Caco-2 (cell line): ENCODE results near the gene MCC. TPM values are rescaled to one million over a fixed set of nuclear protein-coding genes. Genes with fewer than 3 reads are reported as not detected.

ENCODE experiments used
- BruUV-seq: library from RNA; stranded (reverse); fragments of 400-500 nt; replicated peaks from 2 replicates; lab custom pipeline; 2021; lab: Mats Ljungman, UMichigan
- CTCF ChIA-PET: fragments of 300-600 bp; sonication (Branson Sonifier 250); formaldehyde crosslinking; loops from one replicate; lab custom pipeline; 2022; ENCODE audit warnings: antibody characterized with exemption; lab: Charles Lee
- POLR2A ChIA-PET: fragments of 300-600 bp; sonication (Branson Sonifier 250); formaldehyde crosslinking; loops from one replicate; lab custom pipeline; 2022; ENCODE audit warnings: antibody characterized with exemption; lab: Charles Lee
- DNase-seq, 2 experiments: peaks; one replicate each; pipeline versions ENCODE4 v3.0.0 to v3.0.0-alpha.2; 2020 to 2022
- H3K27me3 ChIP-seq: replicated peaks from 2 replicates; pipeline ENCODE4 v1.6.0; 2011; ENCODE audit warnings: low read length; ENCODE audit not compliant: control insufficient read depth, insufficient read depth
- H3K36me3 ChIP-seq: 2 replicates; pipeline ENCODE4 v1.5.1; 2011; ENCODE audit warnings: low read length; ENCODE audit not compliant: control insufficient read depth, insufficient read depth
- H3K4me1 ChIP-seq: fragments of 250-450 bp; sonication (Bioruptor Pico); 2 replicates; pipeline ENCODE4 v1.5.1; 2020; ENCODE audit warnings: mild to moderate bottlenecking
- H3K4me3 ChIP-seq: 2 replicates; pipeline ENCODE4 v1.5.1; 2011; ENCODE audit warnings: low read depth, mild to moderate bottlenecking, control low read depth, low read length
- H3K9me3 ChIP-seq: fragments of 250-450 bp; sonication (Bioruptor Pico); 2 replicates; pipeline ENCODE4 v1.5.1; 2020; ENCODE audit warnings: mild to moderate bottlenecking, moderate library complexity
- H3K27ac Mint-ChIP-seq: one replicate; pipeline ENCODE4 v1.8.0; 2022; ENCODE audit warnings: mixed read lengths; ENCODE audit not compliant: unreplicated experiment
- H3K27me3 Mint-ChIP-seq: one replicate; pipeline ENCODE4 v1.8.0; 2022; ENCODE audit warnings: mixed read lengths; ENCODE audit not compliant: insufficient read depth, unreplicated experiment
- H3K36me3 Mint-ChIP-seq: one replicate; pipeline ENCODE4 v1.8.0; 2022; ENCODE audit warnings: mild to moderate bottlenecking, mixed read lengths; ENCODE audit not compliant: insufficient read depth, unreplicated experiment
- H3K4me1 Mint-ChIP-seq: one replicate; pipeline ENCODE4 v1.8.0; 2022; ENCODE audit warnings: low read depth, mixed read lengths; ENCODE audit not compliant: unreplicated experiment
- H3K4me3 Mint-ChIP-seq: one replicate; pipeline ENCODE4 v1.8.0; 2022; ENCODE audit warnings: mild to moderate bottlenecking, moderate library complexity, mixed read lengths; ENCODE audit not compliant: unreplicated experiment
- H3K9me3 Mint-ChIP-seq: one replicate; pipeline ENCODE4 v1.8.0; 2022; ENCODE audit warnings: mixed read lengths; ENCODE audit not compliant: unreplicated experiment
- intact Hi-C: fragments of 100-400 bp; cut with micrococcal nuclease; formaldehyde crosslinking; loops from one replicate; pipeline ENCODE4 v1.10.0; 2022; ENCODE audit not compliant: unreplicated experiment
- total RNA-seq: library from RNA; stranded (reverse); gene quantifications from 2 replicates; pipeline ENCODE4 v1.2.3, GENCODE V29; 2022
- TF ChIP-seq, protein P1 (sequence below), 2 experiments: fragments of 200-600 bp in 1 of 2; IDR thresholded peaks; 1 replicate in 1 of 2; 2 replicates in 1 of 2; pipeline versions ENCODE4 v1.5.1 to v1.8.0; 2011 to 2022; ENCODE audit warnings: antibody characterized with exemption in 1 of 2, control low read depth in 1 of 2, inconsistent platforms in 1 of 2, low read depth in 1 of 2, low read length in 1 of 2, mild to moderate bottlenecking in 1 of 2, moderate library complexity in 1 of 2; ENCODE audit not compliant: insufficient read depth in 1 of 2, severe bottlenecking in 1 of 2, unreplicated experiment in 1 of 2

Gene MCC
- total RNA-seq, 1 experiment from 2014 or later = 0.09 TPM

DNA sequence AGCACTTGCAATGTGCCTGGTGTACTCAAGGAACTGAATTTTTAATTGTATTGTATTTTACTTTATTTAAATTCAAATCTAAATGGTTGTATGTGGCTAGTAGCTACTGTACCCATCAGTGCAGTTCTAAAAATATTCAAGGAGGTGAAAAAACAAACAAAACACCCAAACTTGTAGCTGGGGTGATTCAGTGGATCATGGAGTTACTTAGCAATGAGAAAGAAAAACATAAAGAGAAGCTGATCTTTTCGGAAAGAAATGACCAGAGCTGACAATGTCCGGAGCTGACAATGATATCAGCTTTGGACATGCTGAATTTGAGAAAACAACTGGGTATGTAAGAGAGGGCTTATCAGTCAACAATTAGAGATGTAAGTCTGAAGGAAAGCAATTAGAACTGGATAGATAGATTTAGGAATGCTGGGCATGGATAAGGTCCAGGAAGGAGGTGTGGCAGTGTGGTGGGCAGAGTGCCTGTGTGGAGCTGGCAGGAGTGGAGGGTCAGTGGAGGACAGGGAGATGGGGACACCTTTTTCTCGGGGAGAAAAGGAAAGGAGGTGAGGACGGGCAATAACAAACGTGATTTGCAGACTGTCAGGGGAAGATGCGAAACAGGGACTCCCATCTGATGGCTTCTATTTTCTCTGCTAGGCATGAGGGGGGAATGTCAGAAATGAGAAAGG lies 398.5 kb downstream of the MCC start:
- H3K27ac Mint-ChIP-seq = no peak overlapping the region
- H3K4me3 ChIP-seq = no peak overlapping the region
- no peaks in the 10 kb centered on the region for H3K36me3 ChIP-seq
- no peaks in the 10 kb centered on the region for H3K9me3 ChIP-seq
- DNase-seq = no peak
- no TSS peak for BruUV-seq
- H3K27me3 Mint-ChIP-seq = peaks cover 25% of the 10 kb centered on the region
- H3K4me1 Mint-ChIP-seq = no peaks in the 10 kb centered on the region
- H3K4me1 ChIP-seq = no peaks in the 10 kb centered on the region
- intact Hi-C loops = loop anchor here (10.0 kb wide), 1 partner anchor 245 kb away; no protein-coding TSS in a partner anchor
- H3K27me3 ChIP-seq = no peaks in the 10 kb centered on the region; the same call in 1 of the 2 replicates
- TF ChIP-seq, protein P1, sequence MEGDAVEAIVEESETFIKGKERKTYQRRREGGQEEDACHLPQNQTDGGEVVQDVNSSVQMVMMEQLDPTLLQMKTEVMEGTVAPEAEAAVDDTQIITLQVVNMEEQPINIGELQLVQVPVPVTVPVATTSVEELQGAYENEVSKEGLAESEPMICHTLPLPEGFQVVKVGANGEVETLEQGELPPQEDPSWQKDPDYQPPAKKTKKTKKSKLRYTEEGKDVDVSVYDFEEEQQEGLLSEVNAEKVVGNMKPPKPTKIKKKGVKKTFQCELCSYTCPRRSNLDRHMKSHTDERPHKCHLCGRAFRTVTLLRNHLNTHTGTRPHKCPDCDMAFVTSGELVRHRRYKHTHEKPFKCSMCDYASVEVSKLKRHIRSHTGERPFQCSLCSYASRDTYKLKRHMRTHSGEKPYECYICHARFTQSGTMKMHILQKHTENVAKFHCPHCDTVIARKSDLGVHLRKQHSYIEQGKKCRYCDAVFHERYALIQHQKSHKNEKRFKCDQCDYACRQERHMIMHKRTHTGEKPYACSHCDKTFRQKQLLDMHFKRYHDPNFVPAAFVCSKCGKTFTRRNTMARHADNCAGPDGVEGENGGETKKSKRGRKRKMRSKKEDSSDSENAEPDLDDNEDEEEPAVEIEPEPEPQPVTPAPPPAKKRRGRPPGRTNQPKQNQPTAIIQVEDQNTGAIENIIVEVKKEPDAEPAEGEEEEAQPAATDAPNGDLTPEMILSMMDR (IDR thresholded peaks at IDR 0.05; ENCODE audit: insufficient read depth in 1 of 2, low read depth in 1 of 2, low read length in 1 of 2, severe bottlenecking in 1 of 2, unreplicated experiment in 1 of 2) = no peak
- no peak overlapping the region for H3K4me3 Mint-ChIP-seq
- ChIA-PET CTCF (interaction anchor here (0.6 kb wide), 1 partner anchor 18 kb away, joined by 6 read pairs; no protein-coding TSS in a partner anchor), POLR2A (interaction anchor here (0.6 kb wide), 1 partner anchor 94 kb away, joined by 3 read pairs; no protein-coding TSS in a partner anchor)
- no peaks in the 10 kb centered on the region for H3K9me3 Mint-ChIP-seq
- no peaks in the 10 kb centered on the region for H3K36me3 Mint-ChIP-seq

DNA sequence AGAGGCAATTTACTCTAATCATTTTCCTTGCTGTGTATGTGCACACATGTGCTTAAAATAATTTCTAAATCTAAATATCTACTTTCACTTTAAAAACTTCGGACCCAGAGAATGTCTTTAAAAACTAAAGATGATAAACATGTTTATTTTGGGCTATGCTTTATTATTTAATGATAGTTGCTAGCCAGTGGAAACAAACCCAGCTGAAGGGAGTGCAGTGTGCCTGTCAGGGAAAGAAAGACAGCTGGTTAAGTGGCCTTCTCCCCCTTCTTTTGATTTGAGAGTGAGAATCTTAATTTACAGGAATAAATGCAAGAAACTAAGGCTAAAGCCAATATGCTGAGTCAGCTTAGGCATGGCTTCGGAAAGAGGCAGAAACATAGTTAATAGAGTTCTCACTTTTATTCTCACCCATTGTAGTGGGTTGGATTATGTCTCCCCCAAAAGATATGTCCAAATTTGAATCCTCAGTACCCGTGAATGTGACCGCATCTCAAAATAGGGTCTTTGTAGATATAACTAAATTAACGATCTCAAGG lies 400.2 kb downstream of the MCC start:
- Histone ChIP-seq H3K4me1 (no peaks in the 10 kb centered on the region), H3K36me3 (no peaks in the 10 kb centered on the region), H3K9me3 (no peaks in the 10 kb centered on the region), H3K4me3 (no peak overlapping the region), H3K27me3 (no peaks in the 10 kb centered on the region; the same call in 1 of the 2 replicates)
- H3K27me3 Mint-ChIP-seq = peaks cover 30% of the 10 kb centered on the region
- H3K27ac Mint-ChIP-seq = no peak overlapping the region
- POLR2A ChIA-PET = no interaction called here
- intact Hi-C loops = loop anchor here (10.0 kb wide), 1 partner anchor 247 kb away; no protein-coding TSS in a partner anchor
- no peak overlapping the region for H3K4me3 Mint-ChIP-seq
- BruUV-seq = no TSS peak
- CTCF ChIA-PET = no interaction called here
- TF ChIP-seq, protein P1 (IDR thresholded peaks at IDR 0.05; ENCODE audit: insufficient read depth in 1 of 2, low read depth in 1 of 2, low read length in 1 of 2, severe bottlenecking in 1 of 2, unreplicated experiment in 1 of 2) = no peak
- H3K4me1 Mint-ChIP-seq = no peaks in the 10 kb centered on the region
- DNase-seq = no peak
- H3K9me3 Mint-ChIP-seq = no peaks in the 10 kb centered on the region
- H3K36me3 Mint-ChIP-seq = no peaks in the 10 kb centered on the region

- Mint-ChIP-seq H3K27ac (no peak overlapping the region), H3K4me3 (no peak overlapping the region), H3K9me3 (no peaks in the 10 kb centered on the region), H3K27me3 (peaks cover 26% of the 10 kb centered on the region), H3K4me1 (no peaks in the 10 kb centered on the region), H3K36me3 (no peaks in the 10 kb centered on the region)
- DNase-seq = no peak
- no TSS peak for BruUV-seq
- no peaks in the 10 kb centered on the region; the same call in 1 of the 2 replicates for H3K4me1 ChIP-seq
- TF ChIP-seq, protein P1 (IDR thresholded peaks at IDR 0.05; ENCODE audit: insufficient read depth in 1 of 2, low read depth in 1 of 2, low read length in 1 of 2, severe bottlenecking in 1 of 2, unreplicated experiment in 1 of 2) = no peak
- H3K4me3 ChIP-seq = no peak overlapping the region
- no peaks in the 10 kb centered on the region for H3K36me3 ChIP-seq
- H3K27me3 ChIP-seq = no peaks in the 10 kb centered on the region
- intact Hi-C loops = loop anchor here (10.0 kb wide), 1 partner anchor 249 kb away; no protein-coding TSS in a partner anchor
- ChIA-PET POLR2A (no interaction called here), CTCF (no interaction called here)
- no peaks in the 10 kb centered on the region for H3K9me3 ChIP-seq
Observed at GRCh38 chr5:113085880-113086409, 402.3 kb downstream of the MCC start.
